ENCODE results near the gene FXYD4.

DNA sequence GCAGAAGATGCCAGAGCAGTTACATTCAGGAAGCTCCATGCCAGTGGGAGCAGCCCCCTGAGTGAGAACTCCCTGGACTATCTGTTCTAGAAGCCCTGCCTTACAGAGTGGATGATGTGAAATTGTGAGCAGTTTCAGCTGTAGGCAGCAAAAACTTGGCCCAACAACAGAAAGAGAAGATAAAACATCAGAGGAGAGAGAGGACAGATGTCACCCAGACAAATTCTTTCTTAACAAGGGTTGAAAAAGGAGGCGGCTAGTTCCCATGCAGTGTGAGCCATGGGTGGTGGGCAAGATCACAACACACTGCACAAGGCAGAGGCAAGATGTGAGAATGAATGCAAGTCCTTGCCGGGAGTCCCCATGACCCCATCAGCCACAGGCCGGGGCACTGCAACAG lies 46.6 kb upstream of the FXYD4 start:
- TF ChIP-seq CTCF (IDR thresholded peaks at IDR 0.05) (no peak), EP300 (IDR thresholded peaks at IDR 0.05) (no peak), POLR2A (IDR thresholded peaks at IDR 0.05) (no peak)
